Activated effector memory CD4-positive, alpha-beta T cell treated with anti-CD3 and anti-CD28 coated beads, Interleukin-2, amount 50 U/mL, for 16 hours (primary cell): Measurements from ENCODE around the gene STH.
"Not testable (repeated sequence)": the region's sequence is repeated elsewhere in the genome, so short reads cannot be mapped to it uniquely, and the experiment has no call there.

ENCODE experiments used
- DNase-seq: peaks from one replicate; pipeline ENCODE4 v3.0.0-alpha.2; 2020

STH gene

GRCh38 chr17:45998987-45999899 lies at the start of gene STH:
Gene STH (plus strand): TSS chr17:45999250. CDS start chr17:45999280, 30 bp downstream.
- no peak for DNase-seq

- DNase-seq, result no peak
These were observed 49.2 kb upstream of the STH start for GRCh38 chr17:45949755-45950320.

- no peak for DNase-seq
These were observed 48.2 kb upstream of the STH start for GRCh38 chr17:45950888-45951287.

GRCh38 chr17:45951403-45951802 lies 47.6 kb upstream of the STH start:
- no peak for DNase-seq

GRCh38 chr17:45951941-45952340 lies 47.1 kb upstream of the STH start:
- no peak for DNase-seq

GRCh38 chr17:45952814-45953320 lies 46.2 kb upstream of the STH start:
- DNase-seq, result no peak

- no peak for DNase-seq
These were observed 45.5 kb upstream of the STH start for GRCh38 chr17:45953561-45953960.

GRCh38 chr17:45954914-45955313 lies 44.1 kb upstream of the STH start:
- DNase-seq, result no peak

- DNase-seq, result no peak
These were observed 43.7 kb upstream of the STH start for GRCh38 chr17:45955326-45955725.

- no peak for DNase-seq
These were observed 43.0 kb upstream of the STH start for GRCh38 chr17:45956090-45956489.

GRCh38 chr17:45956746-45957145 lies 42.3 kb upstream of the STH start:
- not testable (repeated sequence) for DNase-seq

- no peak for DNase-seq
These were observed 40.7 kb upstream of the STH start for GRCh38 chr17:45958307-45958706.

GRCh38 chr17:45958994-45959665 lies 39.9 kb upstream of the STH start:
- no peak for DNase-seq

GRCh38 chr17:45960311-45960710 lies 38.7 kb upstream of the STH start:
- DNase-seq, result no peak

GRCh38 chr17:45961206-45961605 lies 37.8 kb upstream of the STH start:
- DNase-seq, result no peak

- no peak for DNase-seq
These were observed 36.7 kb upstream of the STH start for GRCh38 chr17:45962221-45962972.

- no peak for DNase-seq
These were observed 35.8 kb upstream of the STH start for GRCh38 chr17:45963283-45963682.

- no peak for DNase-seq
These were observed 35.2 kb upstream of the STH start for GRCh38 chr17:45963889-45964288.

- DNase-seq, result no peak
These were observed 34.4 kb upstream of the STH start for GRCh38 chr17:45964634-45965033.

GRCh38 chr17:45965812-45966211 lies 33.2 kb upstream of the STH start:
- no peak for DNase-seq

GRCh38 chr17:45966606-45967280 lies 32.3 kb upstream of the STH start:
- no peak for DNase-seq

- DNase-seq, result no peak
These were observed 31.7 kb upstream of the STH start for GRCh38 chr17:45967378-45967777.
